CD8-positive, alpha-beta memory T cell (primary cell): ENCODE data around the gene CACNA2D4. TPM values are rescaled to one million over a fixed set of nuclear protein-coding genes. Genes with fewer than 3 reads are reported as not detected.
A peak's percentile ranks its signal among the peaks of the same experiment; 100 is the strongest.

ENCODE experiments used
- CTCF ChIA-PET: fragments of 350-600 bp; sonication (Branson Sonifier 250); formaldehyde crosslinking; loops from one replicate; lab custom pipeline; 2021; ENCODE audit warnings: antibody characterized with exemption; lab: Charles Lee
- POLR2A ChIA-PET: fragments of 350-600 bp; sonication (Branson Sonifier 250); formaldehyde crosslinking; loops from one replicate; lab custom pipeline; 2021; ENCODE audit warnings: antibody characterized with exemption; lab: Charles Lee
- DNase-seq, 5 donors: peaks; one replicate each; pipeline versions ENCODE4 v3.0.0 to v3.0.0-alpha.2; 2020 to 2022; ENCODE audit warnings: mixed read lengths in 1 of 5
- H3K27ac ChIP-seq: one replicate; pipeline ENCODE4 v1.7.0; 2013; ENCODE audit warnings: low read depth, mild to moderate bottlenecking, low read length, moderate library complexity
- H3K27me3 ChIP-seq: 2 replicates; pipeline ENCODE4 v1.7.0; 2013; ENCODE audit warnings: low read length, mild to moderate bottlenecking; ENCODE audit not compliant: insufficient read depth, poor library complexity, severe bottlenecking
- H3K36me3 ChIP-seq: 2 replicates; pipeline ENCODE4 v1.7.0; 2013; ENCODE audit warnings: mild to moderate bottlenecking, low read length, moderate library complexity; ENCODE audit not compliant: insufficient read depth
- H3K4me1 ChIP-seq: 2 replicates; pipeline ENCODE4 v1.7.0; 2013; ENCODE audit warnings: mild to moderate bottlenecking, low read length, moderate library complexity; ENCODE audit not compliant: insufficient read depth
- H3K4me3 ChIP-seq: 2 replicates; pipeline ENCODE4 v1.7.0; 2013; ENCODE audit warnings: mild to moderate bottlenecking, low read length
- H3K9me3 ChIP-seq: 2 replicates; pipeline ENCODE4 v1.7.0; 2013; ENCODE audit warnings: mild to moderate bottlenecking, low read length
- H3K27ac Mint-ChIP-seq, 8 donors: one replicate each; pipeline ENCODE4 v1.8.0; 2020 to 2021; ENCODE audit warnings: mixed read lengths in 8 of 8, mild to moderate bottlenecking in 6 of 8, inconsistent platforms in 3 of 8, moderate library complexity in 3 of 8
- H3K27me3 Mint-ChIP-seq, 2 donors: one replicate each; pipeline ENCODE4 v1.8.0; 2020 to 2021; ENCODE audit warnings: mixed read lengths in 2 of 2, mild to moderate bottlenecking in 1 of 2, moderate library complexity in 1 of 2
- H3K36me3 Mint-ChIP-seq, 3 donors: one replicate each; pipeline ENCODE4 v1.8.0; 2020 to 2021; ENCODE audit warnings: mixed read lengths in 3 of 3, inconsistent platforms in 1 of 3, mild to moderate bottlenecking in 1 of 3
- H3K4me1 Mint-ChIP-seq, 3 donors: one replicate each; pipeline ENCODE4 v1.8.0; 2020 to 2021; ENCODE audit warnings: mixed read lengths in 3 of 3, inconsistent platforms in 1 of 3, mild to moderate bottlenecking in 1 of 3
- H3K4me3 Mint-ChIP-seq, 7 donors: one replicate each; pipeline ENCODE4 v1.8.0; 2020 to 2021; ENCODE audit warnings: mixed read lengths in 7 of 7, mild to moderate bottlenecking in 6 of 7, moderate library complexity in 4 of 7, inconsistent platforms in 2 of 7
- H3K9me3 Mint-ChIP-seq, 5 donors: one replicate each; pipeline ENCODE4 v1.8.0; 2020 to 2022; ENCODE audit warnings: mixed read lengths in 5 of 5, mild to moderate bottlenecking in 3 of 5, moderate library complexity in 2 of 5, inconsistent platforms in 1 of 5
- polyA plus RNA-seq: library from polyadenylated mRNA; unstranded; fragments of 300-500 nt; fragmentation: Illumina TruSeq; gene quantifications from one replicate; pipeline ENCODE4 v1.2.3, GENCODE V29; 2021
- total RNA-seq, 2 experiments: library from RNA; stranded (reverse); gene quantifications; one replicate each; pipeline ENCODE4 v1.2.3, GENCODE V29; 2021

Gene CACNA2D4
- total and polyA plus RNA-seq, 3 experiments from 2014 or later: 5.7 to 7.6 (median 6.5) TPM

DNA sequence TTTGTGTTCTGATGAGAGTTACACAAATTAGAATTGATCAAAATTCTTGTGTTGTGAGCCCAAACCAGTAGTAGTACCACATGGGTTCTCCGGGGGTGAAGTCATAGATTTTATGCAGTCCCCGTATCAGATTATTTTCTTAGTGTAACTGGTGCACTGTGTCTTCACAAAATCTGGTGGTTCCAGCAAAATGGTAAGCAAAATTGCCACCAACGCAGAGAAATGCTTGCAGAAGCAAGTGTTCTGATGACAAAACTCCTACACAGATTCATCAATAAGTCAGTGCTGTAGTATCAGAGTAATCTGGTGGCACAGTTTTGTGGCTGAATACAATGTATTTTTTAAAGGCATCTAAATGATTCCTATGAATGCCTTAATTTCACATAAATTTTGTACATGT is 1.3 kb upstream of the CACNA2D4 start:
- peaks cover 22 to 24% (median 23%) of the 10 kb centered on the region in 3 donors for H3K4me1 Mint-ChIP-seq
- H3K27ac ChIP-seq: no peak overlapping the region
- peaks cover 25% of the 10 kb centered on the region for H3K4me1 ChIP-seq
- H3K36me3 ChIP-seq: no peaks in the 10 kb centered on the region
- no peak overlapping the region for H3K27ac Mint-ChIP-seq
- H3K4me3 Mint-ChIP-seq: no peak overlapping the region
- H3K36me3 Mint-ChIP-seq: no peaks in the 10 kb centered on the region
- POLR2A ChIA-PET: no interaction called here
- H3K4me3 ChIP-seq: no peak overlapping the region
- peaks cover 8 to 19% of the 10 kb centered on the region in 2 donors for H3K27me3 Mint-ChIP-seq
- H3K9me3 Mint-ChIP-seq: no peaks in the 10 kb centered on the region
- no peaks in the 10 kb centered on the region for H3K9me3 ChIP-seq
- CTCF ChIA-PET: no interaction called here
- H3K27me3 ChIP-seq: no peaks in the 10 kb centered on the region
- no peak for DNase-seq

- Histone ChIP-seq H3K9me3 (no peaks in the 10 kb centered on the region), H3K4me1 (peaks cover 25% of the 10 kb centered on the region), H3K27ac (no peak overlapping the region), H3K4me3 (no peak overlapping the region), H3K27me3 (no peaks in the 10 kb centered on the region), H3K36me3 (no peaks in the 10 kb centered on the region)
- Mint-ChIP-seq H3K27ac (no peak overlapping the region), H3K4me1 (peaks cover 18 to 23% (median 21%) of the 10 kb centered on the region in 3 donors), H3K9me3 (no peaks in the 10 kb centered on the region), H3K4me3 (no peak overlapping the region), H3K27me3 (peaks cover 8 to 17% of the 10 kb centered on the region in 2 donors), H3K36me3 (no peaks in the 10 kb centered on the region)
- CTCF ChIA-PET: no interaction called here
- POLR2A ChIA-PET: no interaction called here
- no peak for DNase-seq
Measured at GRCh38 chr12:1919284-1919683, 832 bp upstream of the CACNA2D4 start.

- Mint-ChIP-seq H3K27me3 (peaks cover 8 to 16% of the 10 kb centered on the region in 2 donors), H3K9me3 (no peaks in the 10 kb centered on the region), H3K4me3 (no peak overlapping the region), H3K4me1 (peaks cover 18 to 26% (median 25%) of the 10 kb centered on the region in 3 donors), H3K27ac (no peak overlapping the region), H3K36me3 (no peaks in the 10 kb centered on the region)
- Histone ChIP-seq H3K4me1 (peaks cover 25% of the 10 kb centered on the region), H3K27ac (no peak overlapping the region), H3K36me3 (no peaks in the 10 kb centered on the region), H3K4me3 (no peak overlapping the region), H3K27me3 (no peaks in the 10 kb centered on the region), H3K9me3 (no peaks in the 10 kb centered on the region)
- CTCF ChIA-PET: interaction anchor here (1.5 kb wide), 1 partner anchor 21 kb away, joined by 8 read pairs; no protein-coding TSS in a partner anchor
- POLR2A ChIA-PET: no interaction called here
- no peak for DNase-seq
Measured at GRCh38 chr12:1918884-1919236, 408 bp upstream of the CACNA2D4 start.

GRCh38 chr12:1917172-1918070 is 1.0 kb downstream of the CACNA2D4 start:
- H3K9me3 Mint-ChIP-seq: no peaks in the 10 kb centered on the region
- Histone ChIP-seq H3K27ac (no peak overlapping the region), H3K4me1 (peaks cover 25% of the 10 kb centered on the region), H3K4me3 (no peak overlapping the region), H3K9me3 (no peaks in the 10 kb centered on the region), H3K27me3 (no peaks in the 10 kb centered on the region), H3K36me3 (no peaks in the 10 kb centered on the region)
- H3K4me3 Mint-ChIP-seq: no peak overlapping the region
- peaks cover 6 to 13% of the 10 kb centered on the region in 2 donors for H3K27me3 Mint-ChIP-seq
- H3K27ac Mint-ChIP-seq: no peak overlapping the region
- DNase-seq: no peak
- ChIA-PET CTCF (interaction anchor here (1.5 kb wide), 1 partner anchor 22 kb away, joined by 8 read pairs; no protein-coding TSS in a partner anchor), POLR2A (no interaction called here)
- no peaks in the 10 kb centered on the region for H3K36me3 Mint-ChIP-seq
- peaks cover 18 to 25% (median 25%) of the 10 kb centered on the region in 3 donors for H3K4me1 Mint-ChIP-seq

GRCh38 chr12:1916371-1917171 is 1.9 kb downstream of the CACNA2D4 start:
- Histone ChIP-seq H3K36me3 (no peaks in the 10 kb centered on the region), H3K27ac (no peak overlapping the region), H3K4me1 (peaks cover 25% of the 10 kb centered on the region), H3K9me3 (no peaks in the 10 kb centered on the region), H3K4me3 (no peak overlapping the region), H3K27me3 (no peaks in the 10 kb centered on the region)
- Mint-ChIP-seq H3K4me3 (peak overlapping the region in 2 of 7 donors; percentile 24 to 66), H3K4me1 (peaks cover 18 to 25% (median 25%) of the 10 kb centered on the region in 3 donors), H3K9me3 (no peaks in the 10 kb centered on the region), H3K36me3 (no peaks in the 10 kb centered on the region), H3K27ac (peak overlapping the region in 4 of 8 donors; percentile 48 to 74 (median 59)), H3K27me3 (peaks cover 4 to 13% of the 10 kb centered on the region in 2 donors)
- peak in 1 of 5 donors; percentile 38 for DNase-seq
- CTCF ChIA-PET: interaction anchor here (1.5 to 1.9 kb wide), 2 partner anchors 23 to 125 kb away, joined by 4 to 12 read pairs; no protein-coding TSS in a partner anchor
- POLR2A ChIA-PET: no interaction called here

- Mint-ChIP-seq H3K36me3 (peaks cover 0 to 3% (median 0%) of the 10 kb centered on the region in 3 donors), H3K4me1 (peaks cover 18 to 25% (median 22%) of the 10 kb centered on the region in 3 donors), H3K4me3 (peak overlapping the region in 6 of 7 donors; percentile 27 to 71 (median 45)), H3K27me3 (peaks cover 4 to 13% of the 10 kb centered on the region in 2 donors), H3K27ac (peak overlapping the region in 7 of 8 donors; percentile 35 to 80 (median 64)), H3K9me3 (no peaks in the 10 kb centered on the region)
- ChIA-PET POLR2A (interaction anchor here (0.6 kb wide), 1 partner anchor 120 kb away, joined by 3 read pairs; no protein-coding TSS in a partner anchor), CTCF (interaction anchor here (1.5 to 1.9 kb wide), 2 partner anchors 25 to 124 kb away, joined by 4 to 12 read pairs; no protein-coding TSS in a partner anchor)
- Histone ChIP-seq H3K27ac (no peak overlapping the region), H3K9me3 (no peaks in the 10 kb centered on the region), H3K4me3 (no peak overlapping the region), H3K36me3 (no peaks in the 10 kb centered on the region), H3K27me3 (no peaks in the 10 kb centered on the region), H3K4me1 (peaks cover 25% of the 10 kb centered on the region)
- DNase-seq: peak in 4 of 5 donors; percentile 14 to 57 (median 48)
Measured at GRCh38 chr12:1915082-1915968, 3.1 kb downstream of the CACNA2D4 start.
